ENCODE measurements around the gene ITGA2B. TPM values are rescaled to one million over a fixed set of nuclear protein-coding genes. Genes with fewer than 3 reads are reported as not detected.

Gene ITGA2B
- total RNA-seq, 4 donors from 2014 or later = 0.14 to 0.32 TPM; not detected in 2

DNA sequence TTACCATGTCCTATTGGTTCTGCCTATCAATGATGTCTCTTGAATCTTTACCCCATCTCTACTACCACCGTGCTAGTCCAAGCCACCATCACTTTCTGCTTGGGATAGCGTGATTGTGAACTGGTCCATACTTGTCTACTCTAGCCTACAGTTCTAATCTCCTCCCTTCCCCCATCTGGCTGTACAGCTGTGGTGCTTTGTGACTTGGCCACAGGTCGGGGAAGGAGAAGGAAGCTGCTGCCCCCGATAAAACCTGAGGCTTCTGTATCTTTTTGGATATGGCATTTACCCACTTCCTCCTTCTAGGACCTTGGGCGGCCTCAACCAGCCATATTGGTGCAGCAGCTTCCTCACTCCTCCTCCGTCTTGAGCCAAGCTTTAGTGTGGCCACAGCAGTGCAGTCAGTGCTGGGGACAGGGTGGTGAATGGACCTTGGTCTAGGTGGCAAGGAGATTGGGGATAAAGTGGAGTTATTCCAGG, 314 bp upstream of the ITGA2B start:
- intact Hi-C loops (cut with DNase I; ENCODE audit: low total_unique reads) = no loop called here
- no peak overlapping the region for H3K27ac ChIP-seq

DNA sequence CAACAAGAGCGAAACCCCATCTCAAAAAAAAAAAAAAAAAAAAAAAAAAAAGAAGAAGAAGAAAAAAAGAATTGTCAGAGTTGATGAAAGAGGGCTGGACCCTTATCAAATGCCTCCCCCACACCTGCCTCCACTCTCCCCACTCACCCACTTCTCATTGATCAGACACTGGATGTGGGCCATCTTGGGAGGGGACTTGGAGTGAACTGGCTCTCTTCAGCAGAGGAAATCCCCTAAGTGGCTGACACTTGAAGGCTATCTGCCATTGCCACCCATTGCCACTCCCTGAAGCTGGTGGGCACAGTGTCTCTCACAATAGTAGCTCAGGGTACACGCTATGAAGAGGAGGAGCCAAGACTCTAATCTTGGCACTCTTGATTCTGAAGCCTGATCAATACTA, 1.6 kb downstream of the ITGA2B start:
- Histone ChIP-seq H3K27me3 (peaks cover 30% of the 10 kb centered on the region), H3K36me3 (no peaks in the 10 kb centered on the region), H3K27ac (no peak overlapping the region), H3K9me3 (no peaks in the 10 kb centered on the region), H3K4me3 (no peak overlapping the region), H3K4me1 (peaks cover 3 to 18% (median 15%) of the 10 kb centered on the region in 4 donors)
- in situ Hi-C loops (cut with MboI; ENCODE audit: low pct_ligation_motif_present in 1 of 4, low pct_unique_long_range_greater_than_20kb in 1 of 4, low sequenced_read_pairs in 3 of 4) = loop anchor here in 1 of 4 donors (25.0 kb wide), 1 partner anchor 124 kb away; the partner anchor contains the start of gene GPATCH8
- DNase-seq = no peak
- no peak for TF ChIP-seq CTCF (IDR thresholded peaks at IDR 0.05)
- no peak for TF ChIP-seq POLR2A (IDR thresholded peaks at IDR 0.05)
- TF ChIP-seq POLR2AphosphoS5 (IDR thresholded peaks at IDR 0.05) = no peak
- no peak for TF ChIP-seq EP300 (IDR thresholded peaks at IDR 0.05; ENCODE audit: low read depth)
- intact Hi-C loops (cut with DNase I; ENCODE audit: low total_unique reads) = no loop called here
- WGBS, 2 donors (ENCODE audit: low coverage in 1 of 2) = 74 to 86% methylated on average over 1 to 2 of the region's 2 CpGs

More for the DNA sequence above, 314 bp upstream of the ITGA2B start:
- no peak for DNase-seq
- Histone ChIP-seq H3K36me3 (no peaks in the 10 kb centered on the region), H3K27me3 (peaks cover 16% of the 10 kb centered on the region), H3K4me3 (no peak overlapping the region), H3K9me3 (no peaks in the 10 kb centered on the region), H3K4me1 (peaks cover 3 to 13% (median 12%) of the 10 kb centered on the region in 4 donors)
- TF ChIP-seq EP300 (IDR thresholded peaks at IDR 0.05; ENCODE audit: low read depth) = no peak
- TF ChIP-seq CTCF (IDR thresholded peaks at IDR 0.05) = no peak
- TF ChIP-seq POLR2A (IDR thresholded peaks at IDR 0.05) = no peak
- no peak for TF ChIP-seq POLR2AphosphoS5 (IDR thresholded peaks at IDR 0.05)
- WGBS, 2 donors (ENCODE audit: low coverage in 1 of 2) = 81 to 100% methylated on average over 1 to 6 of the region's 6 CpGs
- in situ Hi-C loops (cut with MboI; ENCODE audit: low pct_ligation_motif_present in 1 of 4, low pct_unique_long_range_greater_than_20kb in 1 of 4, low sequenced_read_pairs in 3 of 4) = loop anchor here in 1 of 4 donors (25.0 kb wide), 1 partner anchor 123 kb away; the partner anchor contains the start of gene GPATCH8

DNA sequence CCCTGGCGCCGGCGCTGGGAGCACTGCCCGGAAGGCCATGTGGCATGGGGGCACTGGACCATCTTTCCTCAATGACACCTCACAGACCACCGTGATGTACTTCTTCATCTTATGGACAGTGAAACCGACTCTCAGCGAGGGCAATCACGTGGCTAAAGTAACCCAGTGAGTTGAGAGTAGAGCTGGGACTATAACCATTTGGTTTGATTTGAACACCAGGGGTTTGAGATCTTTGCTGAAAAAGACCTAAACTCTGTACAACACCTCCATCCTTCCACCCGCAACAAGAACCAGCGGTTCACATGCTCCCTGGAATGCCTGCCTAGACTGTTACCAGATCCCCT, 3.3 kb downstream of the ITGA2B start:
- Histone ChIP-seq H3K27me3 (peaks cover 30% of the 10 kb centered on the region), H3K4me3 (peak overlapping the region in 1 of 4 donors; percentile 58), H3K4me1 (peaks cover 3 to 18% (median 15%) of the 10 kb centered on the region in 4 donors), H3K36me3 (no peaks in the 10 kb centered on the region), H3K9me3 (no peaks in the 10 kb centered on the region), H3K27ac (no peak overlapping the region)
- DNase-seq = no peak
- in situ Hi-C loops (cut with MboI; ENCODE audit: low pct_ligation_motif_present in 1 of 4, low pct_unique_long_range_greater_than_20kb in 1 of 4, low sequenced_read_pairs in 3 of 4) = loop anchor here in 1 of 4 donors (25.0 kb wide), 1 partner anchor 126 kb away; the partner anchor contains the start of gene GPATCH8
- TF ChIP-seq CTCF (IDR thresholded peaks at IDR 0.05) (no peak), POLR2A (IDR thresholded peaks at IDR 0.05) (no peak)
- WGBS, 2 donors (ENCODE audit: low coverage in 1 of 2) = 49% methylated on average over 10 of the region's 10 CpGs; no CpG with 5 or more reads in 1 of the 2 donors
- intact Hi-C loops (cut with DNase I; ENCODE audit: low total_unique reads) = no loop called here

- Histone ChIP-seq H3K4me3 (peak overlapping the region; percentile 24 to 58 (median 38)), H3K4me1 (peaks cover 3 to 18% (median 15%) of the 10 kb centered on the region in 4 donors), H3K9me3 (no peaks in the 10 kb centered on the region), H3K27me3 (peaks cover 30% of the 10 kb centered on the region), H3K36me3 (no peaks in the 10 kb centered on the region), H3K27ac (no peak overlapping the region)
- 9% methylated on average over 50 of the region's 68 CpGs; no CpG with 5 or more reads in 1 of the 2 donors for WGBS, 2 donors (ENCODE audit: low coverage in 1 of 2)
- TF ChIP-seq EP300 (IDR thresholded peaks at IDR 0.05; ENCODE audit: low read depth) (no peak), POLR2A (IDR thresholded peaks at IDR 0.05) (no peak), POLR2AphosphoS5 (IDR thresholded peaks at IDR 0.05) (no peak), CTCF (IDR thresholded peaks at IDR 0.05) (no peak)
- in situ Hi-C loops (cut with MboI; ENCODE audit: low pct_ligation_motif_present in 1 of 4, low pct_unique_long_range_greater_than_20kb in 1 of 4, low sequenced_read_pairs in 3 of 4) = loop anchor here in 1 of 4 donors (25.0 kb wide), 1 partner anchor 127 kb away; the partner anchor contains the start of gene GPATCH8
- intact Hi-C loops (cut with DNase I; ENCODE audit: low total_unique reads) = no loop called here
- DNase-seq = peak; percentile 84
Observed at GRCh38 chr17:44385287-44386181, 3.9 kb downstream of the ITGA2B start.
